T-helper 9 cell (primary cell): ENCODE measurements around the gene COL4A4.

Experiments
- DNase-seq: peaks from one replicate; pipeline ENCODE4 v3.0.0-alpha.2; 2020

Gene COL4A4

DNA sequence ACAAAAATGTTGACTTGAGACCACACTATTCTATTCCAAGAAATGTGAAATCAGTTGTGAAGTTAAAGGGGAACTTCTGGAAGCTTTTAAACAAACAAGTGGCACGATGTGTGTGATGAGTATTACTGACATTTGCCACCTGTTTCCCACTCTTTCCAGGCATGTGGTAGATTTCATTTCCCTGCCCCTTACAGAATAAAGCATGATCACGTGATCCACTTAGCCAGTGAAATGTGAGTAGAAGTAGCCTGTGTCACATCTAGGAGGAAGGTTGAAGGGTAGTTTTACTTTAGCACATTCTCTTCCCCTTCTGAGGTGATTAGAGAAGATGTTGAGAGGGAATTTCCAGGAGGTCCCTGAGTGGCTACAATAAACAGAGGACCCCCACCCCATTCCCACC is 3.8 kb downstream of the COL4A4 start:
- DNase-seq, result no peak

DNA sequence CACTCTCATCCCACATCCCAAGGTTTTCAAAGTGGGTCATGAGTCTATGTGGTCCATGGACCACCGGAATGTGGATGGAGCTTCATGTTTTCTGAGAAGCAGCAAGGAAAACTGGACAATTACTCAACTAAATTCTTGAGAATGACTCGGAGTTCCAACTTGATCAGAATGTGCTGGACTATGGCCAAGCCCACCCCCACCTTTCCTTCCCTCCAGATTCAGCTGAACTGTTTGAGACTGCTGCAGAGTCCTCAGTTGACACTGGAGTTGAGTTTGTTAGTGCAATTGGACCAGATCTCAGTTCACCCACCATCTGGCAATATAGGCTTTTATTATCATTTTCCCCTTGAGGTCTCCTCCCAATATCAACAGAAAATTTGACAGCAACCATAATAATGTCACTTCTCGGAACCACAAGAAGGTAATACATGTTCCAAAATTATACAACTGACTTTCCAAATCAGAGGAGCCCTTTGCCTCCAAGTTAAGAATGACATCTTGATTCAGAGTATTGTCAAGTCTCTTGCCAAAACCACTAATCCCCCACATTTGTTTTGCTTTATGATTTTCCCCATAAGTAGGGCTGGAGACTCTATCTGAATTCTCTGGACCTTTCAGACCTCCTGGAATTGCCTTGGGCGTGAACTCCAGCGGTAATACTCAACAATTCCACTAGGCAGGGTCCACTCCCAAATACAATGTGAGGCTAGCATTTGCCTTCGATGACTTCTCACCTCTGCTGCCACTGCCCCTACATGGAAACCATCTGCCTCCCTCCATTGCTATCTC is 8.8 kb downstream of the COL4A4 start:
- DNase-seq, result no peak

DNA sequence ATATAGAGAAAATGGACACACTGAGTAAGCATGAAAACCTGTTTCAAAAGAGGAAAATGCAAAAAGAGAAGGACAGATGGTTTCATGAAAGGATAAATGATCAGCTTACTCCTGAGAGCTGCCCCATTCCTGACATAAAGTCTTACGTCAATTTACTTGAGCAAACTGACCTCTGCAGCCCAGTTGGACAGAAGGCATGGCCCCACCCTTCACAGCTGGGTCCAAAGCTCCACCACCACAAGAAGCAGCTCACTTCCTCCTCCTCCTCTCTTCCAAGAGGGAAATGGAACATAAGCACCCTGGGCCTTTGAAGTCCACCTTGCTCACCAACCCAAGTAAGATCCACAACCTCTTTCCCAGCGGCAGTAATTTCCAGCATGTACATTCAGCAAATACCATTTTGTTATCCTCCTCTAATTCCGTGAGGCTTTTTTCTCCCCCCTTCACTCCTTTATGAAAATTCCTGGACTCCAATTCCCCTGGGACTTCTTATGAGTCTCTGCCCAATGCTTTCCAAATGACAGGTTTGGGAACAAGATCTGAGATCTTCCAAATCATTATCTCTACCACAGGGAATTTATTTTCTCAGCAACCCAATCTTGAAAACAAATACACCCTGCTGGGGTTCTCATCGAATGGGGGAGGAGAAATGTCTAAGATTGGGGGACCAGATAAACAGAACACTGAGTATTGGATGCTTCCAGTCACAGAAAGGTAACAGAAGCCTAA is 10.1 kb downstream of the COL4A4 start:
- DNase-seq, result no peak

DNA sequence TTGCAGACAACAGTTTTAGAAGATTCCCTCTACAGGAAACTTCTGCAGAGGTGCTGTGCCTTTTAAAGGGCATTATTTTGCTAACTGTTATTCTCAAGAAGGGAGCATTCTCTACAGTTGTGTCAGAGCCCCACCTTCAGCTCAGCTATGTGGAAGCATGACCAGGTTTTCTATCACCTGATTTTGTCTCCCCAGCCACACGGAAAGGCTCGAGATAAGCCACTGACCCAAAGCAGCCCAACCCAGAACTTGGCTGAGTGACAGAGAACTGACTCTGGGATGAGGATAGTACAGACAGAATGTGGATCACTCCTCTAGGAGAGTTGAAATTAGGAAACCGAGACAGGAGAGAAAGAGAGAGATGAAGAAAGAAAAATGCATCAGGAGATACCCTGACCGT is 10.7 kb downstream of the COL4A4 start:
- no peak for DNase-seq

DNA sequence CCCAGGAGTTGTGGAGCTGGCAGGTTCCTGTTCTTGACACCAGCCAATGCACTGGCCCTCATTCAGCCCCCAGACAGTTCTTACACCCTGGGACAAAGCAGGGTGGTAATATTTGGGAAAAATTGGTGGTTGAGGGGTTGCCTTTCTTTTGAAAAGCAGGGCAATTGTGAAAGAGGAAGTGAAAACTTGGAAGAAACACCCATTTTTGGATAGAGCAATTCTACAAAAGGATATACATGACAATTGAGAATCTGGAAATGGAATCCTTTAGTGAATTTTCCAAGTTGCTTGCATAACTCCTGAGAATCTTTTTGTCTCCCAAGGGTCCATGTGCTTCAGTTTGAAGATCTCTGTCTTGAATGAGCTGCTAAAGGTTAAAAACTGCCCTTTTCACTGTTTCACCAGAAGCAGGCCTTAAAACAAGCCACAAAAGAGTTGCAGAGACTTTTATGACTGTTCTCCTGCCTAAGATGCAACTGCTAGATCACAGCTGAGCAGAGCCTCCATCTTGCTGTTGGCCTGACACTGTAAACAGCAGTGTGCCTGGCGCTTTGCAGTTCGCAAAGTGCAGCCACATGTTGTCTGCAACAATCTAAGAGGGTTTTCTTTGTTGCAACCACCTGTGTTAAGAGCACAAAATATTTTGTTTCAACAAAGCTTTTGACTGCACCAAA is 11.8 kb downstream of the COL4A4 start:
- DNase-seq, result no peak

DNA sequence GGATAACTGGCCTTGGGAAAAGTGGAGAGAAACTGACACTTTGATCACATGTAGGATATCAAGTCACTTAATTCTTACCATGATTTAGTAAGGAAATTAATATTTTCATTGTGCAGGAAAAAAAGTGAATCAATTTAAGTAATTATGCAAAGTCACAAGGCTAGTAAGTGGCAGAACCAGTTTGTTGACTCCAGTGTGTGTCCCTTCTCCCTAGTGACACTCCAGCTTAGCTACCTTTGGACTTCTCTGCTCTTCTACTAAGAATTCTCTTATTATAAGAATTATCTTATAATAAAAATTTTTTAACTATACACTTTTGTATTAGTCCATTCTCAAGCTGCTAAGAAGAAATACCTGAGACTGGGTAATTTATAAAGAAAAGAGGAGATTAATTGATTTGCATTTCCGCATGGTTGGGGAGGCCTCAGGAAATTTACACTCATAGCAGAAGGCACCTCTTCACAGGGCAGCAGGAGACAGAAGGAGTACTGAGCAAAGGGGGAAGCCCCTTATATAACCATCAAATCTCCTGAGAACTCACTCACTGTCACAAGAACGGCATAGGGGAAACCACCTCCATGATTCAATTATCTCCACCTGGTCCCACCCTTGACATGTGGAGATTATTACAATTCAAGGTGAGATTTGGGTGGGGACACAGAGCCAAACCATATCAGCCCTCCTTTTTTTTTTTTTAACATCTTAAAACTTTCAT is 13.6 kb downstream of the COL4A4 start:
- no peak for DNase-seq

DNA sequence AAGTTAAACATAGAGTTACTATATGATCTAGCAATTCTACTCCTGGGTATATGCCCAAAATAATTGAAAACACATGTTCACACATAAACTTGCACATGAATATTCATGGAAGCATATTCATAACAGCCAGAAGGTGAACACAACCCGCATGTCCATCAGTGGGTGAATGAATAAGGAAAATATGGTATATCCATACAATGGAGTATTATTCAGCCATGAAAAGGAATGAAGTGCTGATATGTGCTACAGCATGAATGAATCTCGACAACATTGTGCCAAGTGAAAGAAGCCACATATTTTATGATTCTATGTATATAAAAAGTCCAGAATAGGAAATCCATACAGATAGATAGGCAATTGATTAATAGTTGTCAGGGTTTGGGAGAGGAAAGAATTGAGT is 15.9 kb downstream of the COL4A4 start:
- no peak for DNase-seq

DNA sequence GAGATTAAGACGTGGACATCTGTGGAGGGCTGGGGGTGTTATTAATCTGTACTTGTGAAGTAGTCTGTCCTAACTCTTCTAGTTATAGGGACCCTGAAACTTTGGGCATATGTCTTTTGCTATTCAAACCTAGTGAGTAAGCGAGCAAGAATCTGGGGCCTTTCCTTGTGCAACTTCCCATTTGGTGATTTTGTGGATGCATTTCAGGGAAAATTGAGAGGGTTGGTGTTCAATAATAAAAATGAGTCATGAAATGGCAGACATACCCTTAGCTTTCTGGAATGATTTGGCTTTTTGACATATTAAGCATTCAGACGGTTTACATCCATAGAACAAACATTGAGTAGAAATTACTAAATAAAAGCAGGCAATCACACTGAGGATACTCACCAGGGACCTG is 17.0 kb downstream of the COL4A4 start:
- DNase-seq, result no peak

DNA sequence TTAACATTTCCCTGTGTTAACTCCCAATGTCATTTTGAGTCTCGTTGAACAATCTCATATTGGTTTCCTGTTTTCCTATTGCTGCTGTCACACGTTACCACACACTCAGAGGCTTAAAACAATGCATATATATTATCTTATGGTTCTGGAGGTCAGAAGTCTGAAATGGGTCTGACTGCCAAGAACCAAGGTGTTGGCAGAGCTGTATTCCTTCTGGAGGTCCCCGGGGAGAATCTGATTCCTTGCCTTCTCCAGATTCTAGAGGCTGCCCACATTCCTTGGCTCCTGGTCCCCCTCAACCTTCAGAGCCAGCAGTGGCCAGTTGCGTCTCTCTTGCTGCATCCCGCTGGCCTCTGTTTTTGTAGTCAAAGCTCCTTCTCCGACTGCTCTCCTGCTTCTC is 17.5 kb downstream of the COL4A4 start:
- DNase-seq, result no peak

DNA sequence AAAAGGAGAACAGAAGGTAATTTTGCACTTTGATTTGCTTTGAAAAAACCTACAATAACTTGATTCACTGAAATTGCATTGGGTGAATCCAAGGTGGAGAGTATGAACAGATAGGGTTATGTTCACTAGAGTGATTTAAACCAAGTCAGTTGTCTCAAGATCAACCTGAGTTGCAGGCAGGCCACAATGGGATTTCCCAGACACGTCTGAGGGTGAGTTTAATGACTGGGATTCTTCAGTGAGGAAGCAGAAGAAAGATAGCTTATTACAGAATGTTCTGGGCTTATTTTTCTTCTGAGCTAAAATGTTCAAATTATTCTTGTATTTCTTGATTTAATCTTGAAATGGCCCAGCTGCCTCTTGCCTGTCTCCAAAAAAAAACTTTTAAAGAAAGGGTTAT is 20.1 kb downstream of the COL4A4 start:
- no peak for DNase-seq

DNA sequence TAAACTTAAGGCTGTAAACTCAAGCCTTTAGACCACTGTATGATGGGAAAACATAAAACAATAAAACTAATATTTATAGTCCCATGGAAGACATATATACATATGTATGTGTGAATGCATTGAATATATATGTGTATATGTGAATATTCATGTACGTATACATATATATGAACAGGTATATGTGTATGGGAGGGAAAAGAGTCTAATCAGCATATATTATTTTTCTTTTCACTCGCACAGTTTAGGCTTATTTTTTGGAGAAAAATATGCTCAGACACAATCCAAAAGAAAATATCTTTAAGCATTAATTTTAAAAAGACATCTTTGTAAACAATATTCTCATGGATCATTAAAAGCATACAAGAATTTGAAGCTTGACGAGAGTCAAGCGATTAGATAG is 22.7 kb downstream of the COL4A4 start:
- no peak for DNase-seq

DNA sequence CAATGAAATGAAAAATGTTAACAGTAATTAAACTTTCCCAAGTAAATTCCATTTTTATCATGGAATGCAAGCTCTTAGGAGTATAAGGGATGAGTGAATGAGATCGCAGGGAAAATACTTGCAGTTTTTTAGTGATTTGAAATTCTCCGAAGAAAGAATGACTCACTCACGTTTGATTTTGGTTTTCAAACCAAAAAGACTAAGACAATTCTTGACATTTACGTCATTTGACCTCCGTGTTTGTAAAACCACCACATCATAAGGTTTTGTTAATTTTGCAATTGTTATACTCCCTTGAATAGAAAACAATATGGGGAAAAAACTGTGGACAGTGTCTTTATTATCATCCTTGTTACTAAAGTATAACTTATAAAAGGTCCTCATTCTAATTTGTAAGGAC is 29.4 kb downstream of the COL4A4 start:
- no peak for DNase-seq

DNA sequence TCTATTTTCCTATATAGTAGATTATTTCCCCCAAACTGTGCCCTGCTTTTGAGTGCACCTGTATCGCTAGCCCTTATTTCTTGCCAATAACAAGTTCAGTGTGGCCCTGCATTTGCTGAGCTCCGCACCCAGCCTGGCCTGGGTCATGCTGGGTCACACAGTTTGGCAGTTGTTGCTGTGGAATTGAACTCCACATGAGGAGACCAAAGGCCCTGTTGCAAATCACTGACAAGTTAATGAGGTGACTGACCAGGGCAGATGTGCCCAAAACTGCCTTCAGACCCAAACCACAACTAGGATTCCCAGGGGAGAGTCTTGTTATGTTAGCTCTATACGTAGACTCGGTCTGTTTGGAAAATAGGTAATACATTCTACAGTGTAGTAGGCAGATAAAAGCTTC is 31.0 kb downstream of the COL4A4 start:
- no peak for DNase-seq

DNA sequence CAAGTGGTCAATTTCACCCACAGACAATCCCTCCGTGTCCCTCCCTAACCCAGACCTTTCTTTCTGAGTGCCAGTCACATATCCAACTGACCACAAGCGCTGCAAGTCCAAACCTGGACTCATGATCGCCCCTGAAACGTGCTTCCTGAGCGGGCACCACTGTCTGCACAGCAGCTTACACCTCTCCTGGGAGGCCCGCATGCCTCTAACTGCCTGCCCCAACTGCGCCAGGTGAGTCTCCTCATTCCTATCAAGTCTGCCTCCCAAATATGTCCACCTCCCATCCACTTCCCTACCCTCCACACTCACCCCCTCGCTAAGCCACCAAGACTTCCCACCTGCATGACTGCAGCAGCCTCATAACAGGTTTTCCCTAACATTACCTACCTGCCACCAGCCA is 33.4 kb downstream of the COL4A4 start:
- DNase-seq, result no peak

DNA sequence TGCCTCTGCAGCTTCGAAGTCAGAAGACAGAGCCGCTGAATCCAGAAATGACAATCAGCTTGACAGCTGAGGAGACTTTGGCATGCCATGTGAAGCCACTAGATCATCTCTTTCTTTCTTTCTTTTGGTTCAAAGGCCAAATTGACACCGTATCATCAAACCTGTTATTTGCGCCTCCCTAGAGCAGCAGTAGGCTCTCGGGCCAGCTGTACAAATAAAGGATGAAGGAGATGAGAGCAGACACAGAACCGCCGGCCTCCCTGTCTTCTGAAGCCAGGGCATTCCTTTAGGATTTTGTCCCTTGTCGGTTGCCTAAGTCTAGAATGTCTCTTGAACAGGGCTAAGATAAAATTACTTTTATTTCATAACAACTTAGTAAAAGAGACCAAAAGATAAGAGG is 36.8 kb downstream of the COL4A4 start:
- no peak for DNase-seq

DNA sequence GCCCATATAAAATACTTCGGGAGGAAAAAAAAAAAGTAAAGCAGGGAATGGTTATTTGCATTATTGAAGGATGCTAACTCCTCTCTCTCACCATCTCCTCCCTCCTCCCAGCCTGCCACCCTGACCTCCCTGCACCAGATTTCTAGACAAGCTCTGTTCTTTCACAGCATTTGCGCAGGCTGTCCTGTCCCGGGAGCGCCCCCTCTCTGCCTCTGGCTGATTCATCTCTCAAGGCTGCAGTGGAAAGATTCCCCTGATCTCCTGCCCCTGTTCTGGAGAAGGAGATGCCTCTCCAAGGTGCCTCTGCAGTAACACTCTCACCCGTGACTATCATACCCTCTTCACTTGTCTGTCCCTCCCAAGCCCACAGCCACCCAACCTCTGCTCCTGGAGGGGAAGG is 38.5 kb downstream of the COL4A4 start:
- no peak for DNase-seq

DNA sequence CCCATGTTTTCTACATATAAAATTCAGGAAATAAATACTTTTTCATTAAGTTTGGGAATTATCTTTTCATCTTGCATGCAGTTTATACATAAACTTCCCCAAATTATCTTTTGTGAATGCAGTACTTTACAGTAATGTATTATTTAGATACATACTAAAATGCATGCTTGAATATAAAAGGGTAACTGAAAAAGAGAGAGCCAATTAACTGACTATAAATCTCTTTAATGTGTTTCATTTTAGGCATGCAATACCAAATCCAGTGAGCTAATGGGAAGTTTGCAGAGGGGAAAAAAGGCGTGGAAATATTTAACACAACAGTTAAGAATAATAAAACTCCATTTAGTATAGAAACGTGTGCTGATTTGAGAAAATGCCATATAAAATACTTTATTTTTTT is 39.2 kb downstream of the COL4A4 start:
- no peak for DNase-seq

DNA sequence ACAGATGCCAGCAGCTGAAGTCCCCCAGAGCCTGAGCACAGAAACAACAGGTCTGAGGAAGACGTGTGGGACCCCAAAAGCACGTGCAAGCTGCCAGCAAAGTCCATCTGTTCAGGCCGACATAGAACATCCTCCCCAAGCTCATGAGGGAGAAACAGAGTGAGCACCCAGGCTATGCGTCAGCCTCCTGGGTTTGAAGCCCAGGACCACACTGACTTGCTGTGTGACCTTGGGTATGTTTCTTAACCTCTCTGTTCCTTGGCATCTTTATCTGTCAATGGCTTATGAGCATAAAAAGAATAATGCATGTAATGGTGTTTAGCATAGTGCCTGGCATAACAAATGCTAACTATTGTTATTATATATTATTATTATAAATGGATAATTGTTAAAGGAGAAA is 40.3 kb downstream of the COL4A4 start:
- DNase-seq, result no peak

DNA sequence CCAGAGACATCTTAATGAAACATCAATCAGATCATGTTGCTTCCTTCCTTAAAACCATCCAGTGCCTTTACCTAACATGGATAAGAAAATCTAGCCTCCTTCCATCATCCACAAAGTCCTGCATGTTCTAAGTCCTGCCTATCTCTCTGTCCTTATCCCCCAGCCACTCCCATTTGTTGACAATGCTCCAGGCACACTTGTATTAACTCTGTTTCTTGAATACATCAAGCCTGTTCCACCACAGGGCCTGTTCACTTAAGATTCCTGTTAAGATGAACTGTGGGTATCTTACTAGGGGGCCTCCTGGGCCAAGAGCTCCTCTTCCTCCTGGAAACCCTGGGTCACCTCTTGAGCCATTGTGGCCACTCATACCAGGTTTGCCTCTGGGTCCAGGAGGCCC is 45.7 kb downstream of the COL4A4 start:
- DNase-seq, result no peak

DNA sequence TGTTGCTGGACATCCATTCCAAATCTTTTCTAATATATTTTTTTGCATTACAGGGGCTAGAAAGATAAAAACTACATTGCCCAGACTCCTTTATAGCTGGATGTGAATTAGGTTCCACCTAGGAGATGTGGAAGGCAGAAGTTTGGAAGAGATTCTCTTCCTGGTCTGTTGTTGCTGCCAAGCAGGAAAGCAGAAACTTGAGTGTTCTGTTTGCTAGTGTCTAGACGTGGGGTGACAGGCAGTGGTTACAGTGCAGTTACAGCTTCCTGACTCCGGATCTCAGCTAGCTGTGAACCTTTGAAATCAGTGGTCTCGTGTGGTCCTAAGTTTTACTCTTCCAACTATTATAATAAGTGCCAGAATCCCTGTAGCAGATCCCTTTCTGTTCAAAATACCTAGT is 46.2 kb downstream of the COL4A4 start:
- no peak for DNase-seq

DNA sequence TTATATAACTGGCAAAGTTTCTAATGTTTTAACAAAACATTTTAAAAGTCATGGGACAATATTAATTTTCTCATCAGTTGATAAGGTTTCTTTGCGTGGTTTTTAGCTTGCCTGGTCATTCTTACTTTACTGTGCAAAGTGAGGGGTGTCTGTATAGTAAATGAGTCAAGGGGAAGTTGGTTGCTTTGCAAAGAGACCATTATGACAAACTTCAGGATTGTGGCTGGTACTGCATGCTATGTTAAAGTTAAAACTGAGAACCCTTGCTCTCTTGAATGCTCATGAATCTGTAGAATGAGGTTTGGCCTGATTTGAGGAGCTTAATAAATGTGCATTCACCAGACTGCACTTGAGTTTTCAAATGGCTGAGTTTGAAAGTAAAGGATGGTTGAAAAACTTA is 47.0 kb downstream of the COL4A4 start:
- DNase-seq, result no peak

DNA sequence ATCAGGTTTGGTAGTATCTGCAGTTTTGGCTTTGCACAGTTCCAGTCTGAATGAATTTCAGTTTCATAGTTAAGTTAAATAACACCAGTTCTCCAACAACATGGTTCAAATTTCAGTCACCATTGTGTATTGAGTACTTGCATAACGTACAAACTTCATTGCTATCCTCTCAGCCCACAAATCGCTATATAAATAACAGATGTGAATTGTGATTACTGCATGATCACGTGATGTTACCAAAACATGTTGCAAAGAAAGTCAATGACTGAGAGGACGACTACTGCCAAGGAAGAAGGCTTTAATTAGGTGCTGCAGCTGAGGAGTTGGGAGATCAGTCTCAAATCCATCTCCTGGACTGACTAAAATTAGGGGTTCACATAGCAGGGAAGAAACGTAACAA is 48.2 kb downstream of the COL4A4 start:
- no peak for DNase-seq
